Measurements from ENCODE around the gene ABLIM1.

ABLIM1 gene

DNA sequence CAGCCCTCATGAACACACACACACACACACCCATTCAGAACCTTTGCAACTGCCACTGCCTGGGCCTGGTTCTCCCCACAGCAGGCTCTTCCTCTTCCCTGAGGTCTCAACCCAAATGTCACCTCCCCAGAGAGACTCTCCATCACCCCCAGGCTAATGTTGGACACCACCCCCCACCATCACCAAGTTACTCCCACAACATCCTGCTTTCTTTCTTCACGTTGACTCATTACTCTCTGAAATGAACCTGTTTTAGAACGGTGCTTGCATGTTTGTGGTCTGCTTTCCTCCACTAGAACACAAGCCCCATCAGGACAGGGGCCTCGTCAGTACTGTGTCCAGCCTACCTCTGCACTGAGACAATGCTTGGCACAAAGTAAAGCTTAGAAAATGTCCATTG, 269.8 kb downstream of the ABLIM1 start:
- Mint-ChIP-seq H3K36me3 (no peaks in the 10 kb centered on the region), H3K4me1 (no peaks in the 10 kb centered on the region), H3K27ac (no peak overlapping the region), H3K9me3 (no peaks in the 10 kb centered on the region), H3K27me3 (peaks cover 14% of the 10 kb centered on the region), H3K4me3 (no peak overlapping the region)
- ATAC-seq (ENCODE audit: low read depth): no peak
- DNase-seq (ENCODE audit: low spot score in 2 of 2): no peak

DNA sequence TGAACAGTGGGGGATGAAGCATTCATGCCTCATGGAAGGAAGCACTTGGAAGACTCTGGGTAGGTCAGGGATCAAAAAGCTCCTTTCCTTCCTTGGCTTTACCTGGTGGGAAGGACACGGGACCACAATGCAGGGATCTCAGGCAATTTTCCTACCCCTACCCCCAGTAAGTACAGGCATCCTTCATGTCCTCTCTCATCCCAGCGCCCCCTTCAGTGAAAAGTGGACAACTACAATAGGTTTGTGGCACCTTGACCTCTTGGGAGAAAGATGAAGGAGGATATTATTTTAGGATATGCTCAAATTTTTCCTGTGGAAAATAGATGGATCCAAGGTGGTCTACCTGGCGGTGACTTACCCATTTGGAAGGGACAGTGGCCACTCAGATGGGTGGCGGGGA, 270.3 kb downstream of the ABLIM1 start:
- no peak for ATAC-seq (ENCODE audit: low read depth)
- no peaks in the 10 kb centered on the region for H3K9me3 Mint-ChIP-seq
- no peak overlapping the region for H3K4me3 Mint-ChIP-seq
- H3K36me3 Mint-ChIP-seq: no peaks in the 10 kb centered on the region
- peaks cover 15% of the 10 kb centered on the region for H3K27me3 Mint-ChIP-seq
- H3K4me1 Mint-ChIP-seq: no peaks in the 10 kb centered on the region
- DNase-seq (ENCODE audit: low spot score in 2 of 2): no peak
- no peak overlapping the region for H3K27ac Mint-ChIP-seq

DNA sequence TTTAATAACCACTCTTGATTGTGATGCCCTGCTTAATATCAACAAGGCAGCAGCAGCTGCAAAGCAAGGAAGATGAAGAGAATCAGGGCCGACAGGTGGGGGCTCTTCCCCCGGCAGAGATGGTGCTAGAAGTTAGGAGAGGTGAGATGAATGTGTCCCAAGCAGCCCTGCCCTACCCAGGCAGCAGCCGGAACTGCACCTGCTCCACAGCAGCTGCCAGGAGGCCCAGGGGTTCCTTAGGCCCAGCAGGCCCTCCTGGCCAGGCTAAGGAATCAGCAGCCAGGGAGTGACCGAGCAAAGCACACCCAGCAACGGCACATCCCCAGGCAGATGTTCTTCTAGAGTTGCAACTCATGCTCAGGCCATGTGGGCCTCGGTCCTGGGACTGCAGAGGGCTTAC, 271.6 kb downstream of the ABLIM1 start:
- Mint-ChIP-seq H3K4me3 (no peak overlapping the region), H3K36me3 (no peaks in the 10 kb centered on the region), H3K27ac (no peak overlapping the region), H3K4me1 (no peaks in the 10 kb centered on the region), H3K9me3 (no peaks in the 10 kb centered on the region), H3K27me3 (peaks cover 17% of the 10 kb centered on the region)
- no peak for ATAC-seq (ENCODE audit: low read depth)
- DNase-seq (ENCODE audit: low spot score in 2 of 2): no peak

DNA sequence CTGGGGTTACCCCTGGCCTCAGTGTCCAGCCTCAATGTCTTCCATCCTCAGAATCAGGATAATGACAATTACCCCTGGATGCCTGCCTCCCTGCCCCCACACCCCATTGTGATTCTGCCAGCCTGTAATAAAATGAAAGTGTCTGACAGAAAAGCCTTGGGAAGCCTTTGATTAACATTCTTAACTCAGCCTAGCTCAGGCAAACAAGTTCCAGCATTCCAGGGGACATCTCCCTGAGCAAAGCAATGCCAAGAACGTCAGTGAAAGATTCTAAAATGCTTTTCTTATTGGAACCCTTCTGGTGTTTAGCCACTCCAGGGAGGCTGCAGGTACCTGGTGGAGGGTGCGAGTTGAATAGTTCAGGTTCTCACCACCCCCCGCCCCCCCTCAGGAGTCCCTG, 272.5 kb downstream of the ABLIM1 start:
- Mint-ChIP-seq H3K4me3 (no peak overlapping the region), H3K36me3 (no peaks in the 10 kb centered on the region), H3K27ac (no peak overlapping the region), H3K9me3 (no peaks in the 10 kb centered on the region), H3K4me1 (no peaks in the 10 kb centered on the region), H3K27me3 (peaks cover 19% of the 10 kb centered on the region)
- no peak for DNase-seq (ENCODE audit: low spot score in 2 of 2)
- ATAC-seq (ENCODE audit: low read depth): no peak

DNA sequence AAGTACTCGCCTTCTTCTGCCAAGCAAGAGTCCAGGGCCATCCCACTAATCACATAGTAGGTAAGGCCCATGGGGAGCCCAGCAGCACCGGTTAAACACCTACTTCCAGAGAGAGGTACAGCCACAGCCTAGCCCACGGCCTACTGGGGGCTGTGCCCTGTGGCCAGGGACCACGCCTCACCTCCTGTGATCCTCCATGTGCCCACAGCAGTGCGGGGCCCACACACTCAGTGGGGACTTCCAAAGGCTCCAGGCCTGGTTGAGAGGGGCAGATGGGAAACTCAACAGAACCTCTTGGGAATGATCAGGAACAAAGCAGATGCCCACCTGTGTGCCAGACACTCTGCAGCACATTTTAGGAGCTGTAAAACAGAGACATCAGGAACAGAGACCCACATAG, 273.5 kb downstream of the ABLIM1 start:
- H3K4me3 Mint-ChIP-seq: no peak overlapping the region
- peaks cover 3% of the 10 kb centered on the region for H3K9me3 Mint-ChIP-seq
- no peaks in the 10 kb centered on the region for H3K36me3 Mint-ChIP-seq
- no peaks in the 10 kb centered on the region for H3K4me1 Mint-ChIP-seq
- H3K27me3 Mint-ChIP-seq: peaks cover 18% of the 10 kb centered on the region
- DNase-seq (ENCODE audit: low spot score in 2 of 2) (no peak), ATAC-seq (ENCODE audit: low read depth) (no peak)
- no peak overlapping the region for H3K27ac Mint-ChIP-seq

DNA sequence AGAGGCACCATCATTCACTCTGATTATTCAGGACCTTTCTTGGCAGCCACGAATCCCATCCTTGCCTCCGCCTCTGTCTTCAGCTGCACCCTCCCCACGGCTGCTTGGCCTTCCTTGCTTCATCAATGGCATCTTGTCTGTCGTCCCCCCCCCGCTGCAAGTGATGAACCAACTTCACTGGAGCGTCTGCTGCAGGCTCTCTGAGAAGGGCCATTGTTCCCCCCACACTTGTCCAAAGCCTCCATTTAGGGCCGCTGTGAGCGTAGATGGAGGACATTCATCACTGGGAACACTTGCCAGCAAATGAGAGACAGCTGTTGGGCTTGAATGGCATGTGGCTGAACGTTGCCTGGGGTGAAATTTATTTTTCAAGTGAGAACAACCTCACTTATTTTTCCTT, 273.9 kb downstream of the ABLIM1 start:
- Mint-ChIP-seq H3K4me3 (no peak overlapping the region), H3K36me3 (no peaks in the 10 kb centered on the region), H3K4me1 (no peaks in the 10 kb centered on the region), H3K27me3 (peaks cover 18% of the 10 kb centered on the region), H3K9me3 (peaks cover 3% of the 10 kb centered on the region), H3K27ac (no peak overlapping the region)
- ATAC-seq (ENCODE audit: low read depth): no peak
- no peak for DNase-seq (ENCODE audit: low spot score in 2 of 2)
